HG02943 (cell line): ENCODE data around the gene EMCN.

Source experiments
- ATAC-seq: cut with Tn5 transposase; IDR thresholded peaks from one replicate; pipeline ENCODE4 v1.9.1; 2021; ENCODE audit warnings: mild to moderate bottlenecking, low read depth, moderate library complexity; ENCODE audit not compliant: unreplicated experiment

EMCN gene

GRCh38 chr4:100494166-100494565, 23.7 kb downstream of the EMCN start:
- ATAC-seq, result no peak

GRCh38 chr4:100493756-100494155, 24.1 kb downstream of the EMCN start:
- no peak for ATAC-seq

GRCh38 chr4:100492129-100492528, 25.7 kb downstream of the EMCN start:
- ATAC-seq, result no peak

GRCh38 chr4:100489305-100489704, 28.5 kb downstream of the EMCN start:
- no peak for ATAC-seq

GRCh38 chr4:100486496-100486895, 31.3 kb downstream of the EMCN start:
- ATAC-seq, result no peak

- ATAC-seq, result no peak
These were observed 34.0 kb downstream of the EMCN start for GRCh38 chr4:100483796-100484195.

- ATAC-seq, result no peak
These were observed 37.9 kb downstream of the EMCN start for GRCh38 chr4:100479971-100480370.

GRCh38 chr4:100469555-100469954, 48.3 kb downstream of the EMCN start:
- no peak for ATAC-seq

GRCh38 chr4:100466501-100466900, 51.3 kb downstream of the EMCN start:
- ATAC-seq, result no peak

- no peak for ATAC-seq
These were observed 55.8 kb downstream of the EMCN start for GRCh38 chr4:100461807-100462605.

- no peak for ATAC-seq
These were observed 67.4 kb downstream of the EMCN start for GRCh38 chr4:100450449-100450848.

- no peak for ATAC-seq
These were observed 86.4 kb downstream of the EMCN start for GRCh38 chr4:100431416-100431815.

GRCh38 chr4:100430451-100430850, 87.4 kb downstream of the EMCN start:
- ATAC-seq, result no peak

- no peak for ATAC-seq
These were observed 88.2 kb downstream of the EMCN start for GRCh38 chr4:100429616-100430015.

GRCh38 chr4:100428051-100428450, 89.8 kb downstream of the EMCN start:
- no peak for ATAC-seq

GRCh38 chr4:100424376-100424775, 93.4 kb downstream of the EMCN start:
- no peak for ATAC-seq

- no peak for ATAC-seq
These were observed 94.9 kb downstream of the EMCN start for GRCh38 chr4:100422894-100423293.

- no peak for ATAC-seq
These were observed 96.4 kb downstream of the EMCN start for GRCh38 chr4:100421361-100421978.

GRCh38 chr4:100420571-100420970, 97.3 kb downstream of the EMCN start:
- no peak for ATAC-seq

- no peak for ATAC-seq
These were observed 100.3 kb downstream of the EMCN start for GRCh38 chr4:100417565-100417964.

- ATAC-seq, result no peak
These were observed 103.6 kb downstream of the EMCN start for GRCh38 chr4:100414016-100414790.
